IMR-90 (cell line): ENCODE measurements around the gene MANSC1. TPM values are rescaled to one million over a fixed set of nuclear protein-coding genes. Genes with fewer than 3 reads are reported as not detected.
A peak's percentile ranks its signal among the peaks of the same experiment; 100 is the strongest.

Experiments
- ATAC-seq: fragments of 200-7000 bp; cut with Tn5 transposase; 2 replicates; pipeline ENCODE4 v1.9.1; 2020; ENCODE audit warnings: low read depth, mild to moderate bottlenecking, moderate library complexity
- BruUV-seq: library from RNA; stranded (reverse); fragments of 400-500 nt; replicated peaks from 2 replicates; lab custom pipeline; 2021; lab: Mats Ljungman, UMichigan
- CTCF ChIA-PET: fragments of 300-600 bp; formaldehyde crosslinking; extraction: SDS; loops from one replicate; lab custom pipeline; 2021; ENCODE audit warnings: antibody characterized with exemption; lab: Yijun Ruan, JAX
- POLR2A ChIA-PET: fragments of 300-600 bp; sonication (Branson Sonifier 250); formaldehyde crosslinking; loops from one replicate; lab custom pipeline; 2022; ENCODE audit warnings: antibody characterized with exemption; ENCODE audit not compliant: unreplicated experiment; lab: Charles Lee
- DNase-seq: peaks from one replicate; pipeline ENCODE4 v3.0.0; 2013
- H2AFZ ChIP-seq: replicated peaks from 2 replicates; pipeline ENCODE3; 2013; ENCODE audit warnings: low read length, mild to moderate bottlenecking; ENCODE audit not compliant: poor library complexity
- H2AK5ac ChIP-seq: 2 replicates; pipeline ENCODE4 v1.6.1; 2013; ENCODE audit warnings: low read depth, low read length, inconsistent platforms
- H2AK9ac ChIP-seq: replicated peaks from 2 replicates; pipeline ENCODE3; 2013; ENCODE audit warnings: mild to moderate bottlenecking, low read depth, low read length, moderate library complexity; ENCODE audit not compliant: poor library complexity
- H2BK120ac ChIP-seq: 2 replicates; pipeline ENCODE4 v1.6.1; 2013; ENCODE audit warnings: low read depth, low read length, inconsistent platforms
- H2BK15ac ChIP-seq: 3 replicates; pipeline ENCODE4 v1.6.1; 2013; ENCODE audit warnings: low read depth, low read length, inconsistent platforms
- H2BK20ac ChIP-seq: 2 replicates; pipeline ENCODE4 v1.6.1; 2013; ENCODE audit warnings: low read depth, mild to moderate bottlenecking, inconsistent platforms, low read length, moderate library complexity
- H2BK5ac ChIP-seq: 2 replicates; pipeline ENCODE4 v1.6.1; 2013; ENCODE audit warnings: mild to moderate bottlenecking, low read depth, low read length, inconsistent platforms; ENCODE audit not compliant: poor library complexity, severe bottlenecking
- H3K14ac ChIP-seq: replicated peaks from 2 replicates; pipeline ENCODE4 v1.6.1; 2013; ENCODE audit warnings: low read depth, low read length, inconsistent platforms
- H3K18ac ChIP-seq: 2 replicates; pipeline ENCODE4 v1.6.1; 2013; ENCODE audit warnings: low read depth, low read length, control low read depth
- H3K23ac ChIP-seq: 2 replicates; pipeline ENCODE4 v1.6.1; 2013; ENCODE audit warnings: low read depth, low read length, inconsistent platforms
- H3K27ac ChIP-seq: 2 replicates; pipeline ENCODE4 v1.5.1; 2013; ENCODE audit warnings: mild to moderate bottlenecking, control low read depth, low read length; ENCODE audit not compliant: insufficient read depth
- H3K27me3 ChIP-seq: 2 replicates; pipeline ENCODE4 v1.6.1; 2013; ENCODE audit warnings: low read length; ENCODE audit not compliant: control insufficient read depth, insufficient read depth
- H3K36me3 ChIP-seq: 2 replicates; pipeline ENCODE4 v1.6.1; 2013; ENCODE audit warnings: low read length, mixed read lengths; ENCODE audit not compliant: control insufficient read depth, insufficient read depth
- H3K4ac ChIP-seq: 2 replicates; pipeline ENCODE4 v1.6.1; 2013; ENCODE audit warnings: low read depth, low read length, inconsistent platforms
- H3K4me1 ChIP-seq: 2 replicates; pipeline ENCODE4 v1.6.1; 2013; ENCODE audit warnings: low read length, mixed read lengths; ENCODE audit not compliant: control insufficient read depth, insufficient read depth
- H3K4me2 ChIP-seq: 2 replicates; pipeline ENCODE4 v1.6.1; 2013; ENCODE audit warnings: low read depth, mild to moderate bottlenecking, control low read depth, low read length, moderate library complexity
- H3K4me3 ChIP-seq: 2 replicates; pipeline ENCODE4 v1.5.1; 2013; ENCODE audit warnings: low read depth, mild to moderate bottlenecking, control low read depth, low read length, moderate library complexity; ENCODE audit not compliant: insufficient read depth
- H3K56ac ChIP-seq: 2 replicates; pipeline ENCODE4 v1.6.1; 2013; ENCODE audit warnings: low read length, inconsistent platforms; ENCODE audit not compliant: insufficient read depth; ENCODE audit errors: extremely low read depth
- H3K79me1 ChIP-seq, 2 experiments: 2 replicates each; pipeline ENCODE4 v1.6.1; 2013; ENCODE audit warnings: low read length in 2 of 2, inconsistent platforms in 1 of 2, low read depth in 1 of 2
- H3K9ac ChIP-seq: 2 replicates; pipeline ENCODE4 v1.6.1; 2013; ENCODE audit warnings: low read depth, low read length, control low read depth
- H3K9me1 ChIP-seq: 2 replicates; pipeline ENCODE4 v1.6.1; 2013; ENCODE audit warnings: low read length, inconsistent platforms; ENCODE audit not compliant: insufficient read depth
- H3K9me3 ChIP-seq: 2 replicates; pipeline ENCODE4 v1.6.1; 2013; ENCODE audit warnings: low read length; ENCODE audit not compliant: control insufficient read depth, insufficient read depth
- H4K20me1 ChIP-seq: 2 replicates; pipeline ENCODE4 v1.6.1; 2013; ENCODE audit warnings: low read length, inconsistent platforms; ENCODE audit not compliant: insufficient read depth
- H4K5ac ChIP-seq: 2 replicates; pipeline ENCODE4 v1.6.1; 2013; ENCODE audit warnings: mild to moderate bottlenecking, low read depth, low read length, control low read depth
- H4K8ac ChIP-seq, 2 experiments: 2 replicates each; pipeline ENCODE4 v1.6.1; 2013; ENCODE audit warnings: low read depth in 2 of 2, low read length in 2 of 2, control low read depth in 1 of 2, inconsistent platforms in 1 of 2
- H4K91ac ChIP-seq: 2 replicates; pipeline ENCODE4 v1.6.1; 2013; ENCODE audit warnings: low read depth, low read length, inconsistent platforms; ENCODE audit not compliant: insufficient read depth
- BHLHE40 ChIP-seq: fragments of 150-350 bp; IDR thresholded peaks from 2 replicates; pipeline ENCODE4 v1.6.1; 2016; ENCODE audit warnings: mild to moderate bottlenecking, low read depth, low read length
- CEBPB ChIP-seq: IDR thresholded peaks from 2 replicates; pipeline ENCODE4 v1.6.1; 2012; ENCODE audit warnings: low read depth, low read length, improper control_type of control experiment
- MXI1 ChIP-seq: IDR thresholded peaks from 2 replicates; pipeline ENCODE4 v1.6.1; 2012; ENCODE audit warnings: low read depth, mild to moderate bottlenecking, low read length, moderate library complexity, borderline replicate concordance
- RCOR1 ChIP-seq: IDR thresholded peaks from 2 replicates; pipeline ENCODE4 v1.6.1; 2012; ENCODE audit warnings: mild to moderate bottlenecking, low read length, improper control_type of control experiment; ENCODE audit not compliant: insufficient replicate concordance
- RFX5 ChIP-seq: IDR thresholded peaks from 2 replicates; pipeline ENCODE4 v1.8.0; 2012; ENCODE audit warnings: low read depth, mild to moderate bottlenecking, low read length, moderate library complexity
- SMC3 ChIP-seq: fragments of 150-350 bp; IDR thresholded peaks from 2 replicates; pipeline ENCODE4 v1.6.1; 2016; ENCODE audit warnings: low read depth, mild to moderate bottlenecking, antibody characterized with exemption, low read length, moderate library complexity
- WGBS, 2 experiments: methylation state at CpG; one replicate each; pipeline versions ENCODE4 v1.1.5 to v1.1.7; 2013; ENCODE audit warnings: missing lambda C conversion rate in 2 of 2; ENCODE audit not compliant: insufficient read length in 1 of 2; ENCODE audit errors: extremely low coverage in 2 of 2; 5-methylcytosine and 5-hydroxymethylcytosine counted together
- dilution Hi-C: fragments of 300-500 bp; cut with HindIII; formaldehyde crosslinking; loops from one replicate; pipeline ENCODE4 v1.14.3; 2018; ENCODE audit warnings: low sequenced_read_pairs; ENCODE audit not compliant: unreplicated experiment
- in situ Hi-C: fragments of 300-500 bp; cut with MboI; formaldehyde crosslinking; loops from 3 replicates; pipeline ENCODE4 v1.14.3; 2019; ENCODE audit warnings: low sequenced_read_pairs, inconsistent platforms, mixed read lengths
- intact Hi-C: fragments of 100-400 bp; cut with micrococcal nuclease; formaldehyde crosslinking; loops from 2 replicates; pipeline ENCODE4 v1.10.0; 2022
- polyA plus RNA-seq, 3 experiments: library from polyadenylated mRNA; depleted of rRNA; stranded (reverse); fragments of >200 nt; gene quantifications; 2 replicates each; pipeline ENCODE4 v1.2.3, GENCODE V29; 2012; ENCODE audit warnings: low replicate concordance in 1 of 3
- total RNA-seq: library from RNA; depleted of rRNA; stranded (reverse); fragments of >200 nt; gene quantifications from 2 replicates; pipeline ENCODE4 v1.2.3, GENCODE V29; 2012
- TF ChIP-seq, protein P1 (sequence below): fragments of 150-350 bp; IDR thresholded peaks from 2 replicates; pipeline ENCODE4 v1.6.1; 2017; ENCODE audit warnings: mild to moderate bottlenecking, antibody characterized with exemption, low read length, low read depth

MANSC1 gene
- total and polyA plus RNA-seq, 2 of the 4 experiments (the other 2 are of a cell fraction), result 1.1 to 2.2 TPM

DNA sequence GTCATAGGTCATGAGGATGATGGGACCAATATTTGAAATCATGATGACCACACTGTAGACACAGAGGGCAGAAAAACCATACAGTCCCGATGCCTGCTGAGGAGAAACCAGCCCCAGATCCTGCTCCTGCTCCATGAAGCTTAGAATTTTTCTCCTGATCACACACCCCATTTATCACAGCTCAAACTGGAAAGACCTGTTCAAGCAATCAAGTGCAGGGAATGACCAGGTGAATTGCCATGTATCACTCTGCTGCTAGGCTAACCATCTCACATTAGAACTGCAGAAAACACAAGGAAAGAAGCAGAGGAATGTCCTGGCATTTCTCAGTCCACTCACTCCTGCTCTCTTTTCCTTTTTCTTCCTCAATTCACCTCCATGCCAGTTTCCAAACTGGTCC, 18.1 kb downstream of the MANSC1 start:
- peak overlapping the region; percentile 56 for H3K23ac ChIP-seq
- intact Hi-C loops, result loop anchor here (5.0 to 10.0 kb wide), 3 partner anchors 65 to 750 kb away; partner anchors contain the start of gene LRP6
- in situ Hi-C loops, result loop anchor here (10.0 kb wide), 1 partner anchor 247 kb away; no protein-coding TSS in a partner anchor
- H4K8ac ChIP-seq, result peak overlapping the region in 1 of 2 experiments; percentile 46; a peak in 1 of 4 replicates
- POLR2A ChIA-PET, result no interaction called here
- no peak overlapping the region for H3K27ac ChIP-seq
- no TSS peak for BruUV-seq
- no peaks in the 10 kb centered on the region for H3K36me3 ChIP-seq
- H2BK20ac ChIP-seq, result peak overlapping the region; percentile 81
- H3K14ac ChIP-seq, result peak overlapping the region; percentile 19
- CTCF ChIA-PET, result interaction anchor here (0.6 kb wide), 1 partner anchor 298 kb away, joined by 3 read pairs; no protein-coding TSS in a partner anchor
- peak overlapping the region; percentile 13; the same call in 1 of the 2 replicates for H3K18ac ChIP-seq
- no peak overlapping the region for H3K56ac ChIP-seq
- dilution Hi-C loops, result no loop called here
- 0 out of 2 replicates have a peak, but pooled peaks cover 2% of the 10 kb centered on the region for H3K27me3 ChIP-seq
- DNase-seq (no peak), ATAC-seq (no peak)
- H2AFZ ChIP-seq, result no peak overlapping the region
- peak overlapping the region; percentile 28 for H4K91ac ChIP-seq
- H2AK5ac ChIP-seq, result peak overlapping the region; percentile 84
- no CpG with 5 or more reads among the region's 1 CpG for WGBS, 2 experiments
- no peak overlapping the region for H3K4me3 ChIP-seq
- H2BK5ac ChIP-seq, result no peak overlapping the region
- TF ChIP-seq RFX5 (no peak), RCOR1 (no peak), CEBPB (no peak), MXI1 (no peak), BHLHE40 (no peak), SMC3 (no peak)
- TF ChIP-seq, protein P1, sequence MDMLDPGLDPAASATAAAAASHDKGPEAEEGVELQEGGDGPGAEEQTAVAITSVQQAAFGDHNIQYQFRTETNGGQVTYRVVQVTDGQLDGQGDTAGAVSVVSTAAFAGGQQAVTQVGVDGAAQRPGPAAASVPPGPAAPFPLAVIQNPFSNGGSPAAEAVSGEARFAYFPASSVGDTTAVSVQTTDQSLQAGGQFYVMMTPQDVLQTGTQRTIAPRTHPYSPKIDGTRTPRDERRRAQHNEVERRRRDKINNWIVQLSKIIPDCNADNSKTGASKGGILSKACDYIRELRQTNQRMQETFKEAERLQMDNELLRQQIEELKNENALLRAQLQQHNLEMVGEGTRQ, result no peak
- H3K4me2 ChIP-seq, result no peak overlapping the region
- H4K20me1 ChIP-seq, result peaks cover 7% of the 10 kb centered on the region; the same call in 1 of the 2 replicates
- no peaks in the 10 kb centered on the region for H3K79me1 ChIP-seq
- H3K9me1 ChIP-seq, result 0 out of 2 replicates have a peak, but pooled peaks cover 5% of the 10 kb centered on the region
- peak overlapping the region; percentile 36; the same call in 1 of the 3 replicates for H2BK15ac ChIP-seq
- H2AK9ac ChIP-seq, result no peak overlapping the region
- no peaks in the 10 kb centered on the region for H3K9me3 ChIP-seq
- H4K5ac ChIP-seq, result no peak overlapping the region; the same call in 1 of the 2 replicates
- peaks cover 2% of the 10 kb centered on the region; the same call in 1 of the 2 replicates for H3K4me1 ChIP-seq
- peak overlapping the region; percentile 41 for H3K4ac ChIP-seq
- no peak overlapping the region for H3K9ac ChIP-seq
- H2BK120ac ChIP-seq, result peak overlapping the region; percentile 83
